M059J (cell line): ENCODE results near the gene ZNF14. TPM values are rescaled to one million over a fixed set of nuclear protein-coding genes. Genes with fewer than 3 reads are reported as not detected.
"Not testable (repeated sequence)": the region's sequence is repeated elsewhere in the genome, so short reads cannot be mapped to it uniquely, and the experiment has no call there.

Experiments used
- DNase-seq: peaks from one replicate; pipeline ENCODE4 v3.0.0-alpha.2; 2012; ENCODE audit warnings: low read depth
- total RNA-seq: library from RNA; depleted of rRNA; stranded (reverse); fragments of >200 nt; shearing (Covaris generic); gene quantifications from 2 replicates; pipeline ENCODE4 v1.2.3, GENCODE V29; 2014

ZNF14 gene
- total RNA-seq, 1 experiment from 2014 or later, result 4.5 TPM

DNA sequence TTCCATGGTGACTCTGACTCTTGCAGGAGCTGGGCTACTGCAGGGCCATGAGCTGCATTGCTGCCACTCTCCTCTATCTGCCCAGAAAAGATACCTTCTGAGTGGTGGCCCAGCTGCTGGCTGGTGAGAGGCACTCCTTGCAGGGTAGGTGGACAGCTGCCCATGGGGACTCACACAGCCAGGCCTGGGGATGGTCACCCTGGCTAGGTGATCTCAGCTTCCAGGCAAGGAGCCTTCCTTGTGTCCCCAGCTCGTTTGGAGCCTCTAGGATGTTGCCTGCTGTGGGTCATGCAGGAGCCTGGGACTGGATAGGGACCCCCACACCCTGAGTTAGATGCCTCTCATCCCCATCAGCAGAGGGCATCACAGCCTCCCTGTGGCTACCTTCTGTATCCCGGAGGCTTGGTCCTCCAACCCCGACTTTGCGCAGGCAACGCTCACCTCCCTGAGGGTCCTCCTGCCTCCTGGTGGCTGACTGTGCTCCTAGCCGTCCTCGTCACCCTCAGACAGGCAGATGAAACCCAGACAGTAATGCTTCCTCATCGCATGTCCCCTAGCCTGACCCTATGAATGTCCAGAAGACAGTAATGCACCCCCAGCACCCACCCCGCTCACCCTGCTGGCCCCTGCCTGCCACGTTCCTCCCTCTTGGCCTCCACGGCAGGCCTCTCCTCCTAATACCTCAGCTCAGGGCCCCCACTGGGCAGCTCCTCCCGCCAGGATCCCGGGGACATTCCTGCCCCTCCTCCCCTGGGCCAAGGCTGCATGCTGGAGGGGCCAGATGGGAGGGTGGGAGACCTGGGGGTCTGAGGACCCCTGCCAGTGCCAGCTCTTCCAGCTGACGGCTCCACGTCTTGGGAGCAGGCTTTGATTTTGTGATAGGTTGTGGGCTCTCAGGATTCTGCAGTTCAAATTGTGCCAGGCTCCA lies 13.6 kb upstream of the ZNF14 start:
- no peak for DNase-seq

DNA sequence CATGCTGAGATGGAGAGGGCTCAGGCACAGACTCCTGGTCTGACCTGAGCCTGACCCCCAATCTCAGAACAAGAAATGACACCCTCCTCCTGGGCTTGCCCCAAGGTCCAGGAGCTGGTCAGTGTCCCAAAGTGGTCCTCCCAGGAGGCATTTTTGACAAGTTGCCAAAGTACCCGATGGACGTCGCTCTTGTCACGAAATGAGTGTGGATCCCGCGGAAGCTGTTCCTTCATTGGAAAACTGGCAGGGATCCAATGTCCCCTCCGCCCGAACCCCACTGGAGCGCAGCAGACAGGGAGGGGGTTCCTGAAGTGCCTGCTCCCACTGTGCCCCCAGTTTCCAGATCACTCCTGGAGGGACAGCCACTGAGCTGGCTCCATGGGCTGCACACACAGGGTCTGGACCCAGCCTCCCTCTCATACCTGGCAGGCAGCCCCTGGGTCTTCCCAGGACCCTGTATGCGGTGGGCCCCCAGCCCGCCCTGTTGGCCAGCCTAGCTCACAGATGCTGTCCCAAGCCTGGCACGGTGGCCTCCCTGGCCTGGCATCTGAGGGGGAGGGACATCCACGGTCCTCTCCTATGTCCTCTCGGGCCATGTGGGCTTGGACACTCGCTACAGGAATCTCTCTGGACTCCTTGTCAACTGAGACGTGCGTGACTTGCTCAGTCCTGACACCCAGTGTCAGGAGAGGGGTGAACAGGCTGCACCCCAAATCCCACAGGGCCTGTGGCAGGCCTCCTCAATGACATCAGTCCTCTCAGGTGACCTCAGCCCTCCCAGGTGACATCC lies 12.8 kb upstream of the ZNF14 start:
- no peak for DNase-seq

DNA sequence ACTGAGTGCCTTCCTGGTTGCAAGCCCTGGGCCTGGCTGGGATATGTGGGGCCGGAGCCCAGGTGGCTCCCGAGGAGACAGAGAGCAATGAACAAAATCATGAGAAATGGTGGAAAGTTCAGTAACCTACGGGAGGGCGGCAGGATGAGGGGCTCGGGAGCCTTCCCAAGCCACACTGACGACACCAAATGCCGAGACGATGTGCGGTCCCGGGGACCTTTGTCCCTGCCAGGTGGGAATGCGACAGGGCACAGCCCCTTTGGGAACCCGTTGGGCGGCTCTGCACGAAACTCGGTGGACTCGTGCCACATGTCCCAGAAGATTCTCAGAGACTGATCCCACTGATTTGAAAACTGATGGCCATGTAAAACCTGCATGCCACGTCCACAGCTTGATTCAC lies 11.7 kb upstream of the ZNF14 start:
- DNase-seq, result no peak

DNA sequence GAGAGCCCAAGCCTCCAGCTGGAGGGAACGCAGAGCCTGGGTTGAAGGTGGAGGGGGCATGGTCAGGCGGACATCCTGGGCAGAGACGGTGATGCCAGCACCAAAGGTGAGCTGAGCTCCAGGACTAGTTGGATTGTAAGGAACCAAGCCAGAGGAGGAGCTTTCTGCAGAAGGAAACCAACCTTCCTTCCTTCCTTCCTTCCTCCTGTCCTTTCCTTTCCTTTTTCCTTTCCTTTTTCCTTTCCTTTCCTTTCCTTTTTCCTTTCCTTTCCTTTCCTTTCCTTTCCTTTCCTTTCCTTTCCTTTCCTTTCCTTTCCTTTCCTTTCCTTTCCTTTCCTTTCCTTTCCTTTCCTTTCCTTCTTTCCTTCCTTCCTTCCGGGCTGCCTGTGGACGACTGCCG lies 11.0 kb upstream of the ZNF14 start:
- not testable (repeated sequence) for DNase-seq

DNA sequence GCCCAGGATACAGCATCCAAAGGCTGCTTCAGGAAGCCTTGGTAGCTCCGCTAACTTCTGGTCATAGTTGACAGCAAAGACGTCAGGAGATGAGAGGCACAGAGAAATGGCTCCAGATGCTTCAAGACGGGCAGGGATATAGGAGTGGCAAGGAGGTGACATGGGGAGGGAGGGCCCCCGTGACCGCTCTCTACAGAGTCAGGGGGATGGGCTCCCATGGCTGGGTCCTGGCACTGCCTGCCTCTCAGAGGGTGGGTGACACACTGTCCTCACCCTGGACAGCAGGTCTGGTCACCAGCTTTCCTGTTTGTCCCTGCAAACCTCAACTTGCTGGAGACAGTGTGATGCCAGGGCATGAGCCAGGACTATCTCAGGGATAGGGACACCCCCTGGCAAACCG lies 10.3 kb upstream of the ZNF14 start:
- no peak for DNase-seq

DNA sequence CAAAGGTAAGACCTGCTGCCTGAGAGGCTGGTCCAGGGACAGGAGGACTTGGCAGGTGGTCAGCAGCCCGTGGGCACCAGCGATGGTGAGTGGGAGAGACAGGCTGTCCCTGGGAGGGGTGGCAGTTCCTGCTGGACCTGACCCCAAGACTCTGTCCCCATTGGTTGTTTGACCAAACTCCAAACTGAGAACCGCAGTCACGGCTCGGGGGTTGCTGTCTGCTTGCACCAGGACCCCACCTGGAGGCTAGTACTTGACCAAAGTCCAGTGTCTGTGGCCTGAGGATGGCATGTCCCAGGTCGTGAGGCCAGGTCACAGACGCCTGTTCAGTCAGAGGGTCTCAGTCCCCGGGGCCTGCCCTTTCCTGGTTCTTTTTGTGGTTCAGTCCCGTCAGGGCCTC lies 9.9 kb upstream of the ZNF14 start:
- no peak for DNase-seq

DNA sequence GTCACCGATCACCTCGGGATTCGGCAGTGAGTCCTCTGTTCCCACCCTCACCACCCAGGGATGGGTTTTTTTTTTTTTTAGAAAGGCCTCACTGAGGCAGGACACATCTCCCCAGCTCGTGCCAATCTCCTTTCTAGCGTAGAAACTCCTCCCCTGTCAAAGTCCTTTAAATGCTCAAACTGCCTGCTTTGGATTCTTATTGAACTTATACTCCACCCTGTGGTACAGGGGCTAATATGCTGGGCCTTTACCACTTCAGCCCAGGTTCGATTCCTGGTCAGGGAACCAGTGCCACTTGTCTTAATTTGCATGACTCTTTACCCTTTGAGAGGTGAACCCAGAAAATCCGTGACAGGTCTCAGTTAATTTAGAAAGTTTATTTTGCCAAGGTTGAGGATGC lies 8.3 kb upstream of the ZNF14 start:
- DNase-seq, result no peak

DNA sequence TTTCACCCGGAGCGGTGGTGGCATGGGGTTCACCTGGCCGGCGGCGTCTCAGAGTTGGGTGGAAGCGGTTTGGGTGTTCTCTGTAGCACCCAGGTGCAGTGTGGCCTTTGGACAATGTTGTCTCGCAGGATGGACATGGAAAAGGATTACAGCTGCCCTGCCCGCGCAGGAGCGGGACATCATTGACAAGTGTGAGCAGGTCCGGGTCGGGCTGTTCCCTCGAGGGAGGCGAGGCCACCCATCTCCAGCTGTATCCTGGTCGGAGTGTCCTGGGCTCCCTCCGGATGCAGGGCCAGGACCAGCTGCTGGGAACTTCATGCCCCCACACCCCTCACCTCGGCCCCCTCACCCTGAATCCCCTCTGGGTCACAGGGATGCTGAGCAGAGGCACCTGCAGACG lies 7.8 kb upstream of the ZNF14 start:
- DNase-seq, result no peak

DNA sequence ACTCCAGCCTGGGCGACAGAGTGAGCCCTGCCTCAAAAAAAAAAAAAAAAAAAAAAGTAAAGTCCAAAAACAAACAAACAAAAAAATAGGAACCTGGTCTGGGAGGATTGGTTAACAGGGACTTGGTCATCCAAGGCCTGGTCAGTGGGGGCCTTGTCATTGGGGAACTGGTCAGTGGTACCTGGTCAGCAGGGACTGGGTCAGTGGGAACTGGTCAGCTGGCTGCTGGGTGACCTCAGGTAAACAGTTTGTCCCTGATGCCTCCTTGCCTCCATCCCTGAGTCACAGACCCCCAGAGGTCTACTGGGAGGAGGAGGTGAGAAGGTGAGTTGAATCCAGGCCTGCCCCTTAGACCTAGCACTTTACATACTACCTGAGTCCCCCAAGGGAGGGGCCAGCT lies 5.7 kb upstream of the ZNF14 start:
- DNase-seq, result no peak

DNA sequence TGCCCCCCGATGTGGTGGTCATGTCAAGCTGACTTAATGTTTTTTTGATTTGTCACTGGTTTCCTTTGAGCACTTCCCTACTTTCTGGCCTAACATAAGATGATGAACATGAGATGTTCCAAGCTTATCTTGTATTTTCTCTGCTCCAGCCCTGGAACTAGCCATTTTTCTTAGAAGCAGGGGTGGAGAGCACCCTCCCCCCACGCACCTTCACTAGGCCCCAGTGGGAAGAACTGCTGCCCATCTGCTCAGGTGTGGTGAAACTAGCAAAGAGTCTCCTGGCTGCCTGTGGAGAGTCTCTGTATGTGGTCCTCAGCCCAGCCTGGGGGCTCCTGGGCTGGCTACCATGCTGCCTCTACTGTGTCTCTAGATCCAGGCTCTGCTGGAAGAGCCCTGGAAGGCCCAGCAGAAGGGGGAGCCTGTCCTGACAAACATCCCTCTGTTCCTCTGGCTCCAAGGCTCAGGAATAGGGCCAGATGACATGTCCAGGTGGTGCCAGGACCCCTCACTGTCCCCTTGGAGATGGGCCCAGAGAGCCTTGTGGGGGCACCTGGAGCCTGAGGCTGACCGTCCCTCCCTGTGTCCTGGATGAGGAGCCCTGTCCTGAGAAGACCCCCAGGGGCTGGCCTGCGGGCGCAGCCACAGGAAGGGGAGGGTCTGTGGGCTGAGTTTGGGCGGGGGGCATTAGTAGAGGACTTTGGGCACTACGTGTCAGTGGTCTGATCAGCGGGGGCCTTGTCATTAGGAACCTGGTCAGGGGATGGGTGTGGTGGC lies 4.8 kb upstream of the ZNF14 start:
- DNase-seq, result no peak

DNA sequence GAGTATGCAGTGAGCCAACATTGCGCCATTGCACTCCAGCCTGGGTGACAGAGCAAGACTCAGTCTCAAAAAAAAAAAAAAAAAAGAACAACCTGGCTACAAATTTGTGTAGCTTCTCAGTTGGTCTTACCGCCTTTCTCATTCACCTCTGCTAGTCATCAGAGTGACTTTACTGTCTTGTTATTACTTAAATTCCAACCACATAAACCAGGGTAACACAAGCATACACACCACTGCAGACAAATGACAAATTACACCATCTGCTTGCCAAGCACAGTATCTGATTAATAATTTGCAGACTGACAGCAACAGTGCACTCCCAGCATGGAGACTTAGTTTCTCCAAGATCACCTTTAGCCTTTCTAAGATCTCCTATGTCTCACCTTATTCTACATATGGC lies 11.0 kb downstream of the ZNF14 start:
- no peak for DNase-seq

DNA sequence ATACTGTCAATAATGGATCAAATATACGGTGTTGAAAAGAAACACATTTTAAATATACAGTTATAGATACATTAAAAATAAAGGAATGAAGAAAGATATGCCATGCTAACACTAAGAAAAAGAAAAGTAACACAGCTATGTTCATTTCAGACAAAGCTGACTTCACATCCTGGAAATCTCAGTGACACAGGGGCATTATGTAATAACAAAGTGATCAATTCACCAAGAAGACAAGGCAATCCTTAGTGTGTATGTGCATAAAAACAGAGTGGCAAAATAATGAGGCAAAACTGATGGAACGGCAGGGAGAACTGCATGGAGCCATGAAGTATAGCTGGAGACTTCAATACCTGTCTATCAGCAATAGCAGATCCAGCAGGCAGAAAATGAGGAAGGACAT lies 13.1 kb downstream of the ZNF14 start:
- no peak for DNase-seq

DNA sequence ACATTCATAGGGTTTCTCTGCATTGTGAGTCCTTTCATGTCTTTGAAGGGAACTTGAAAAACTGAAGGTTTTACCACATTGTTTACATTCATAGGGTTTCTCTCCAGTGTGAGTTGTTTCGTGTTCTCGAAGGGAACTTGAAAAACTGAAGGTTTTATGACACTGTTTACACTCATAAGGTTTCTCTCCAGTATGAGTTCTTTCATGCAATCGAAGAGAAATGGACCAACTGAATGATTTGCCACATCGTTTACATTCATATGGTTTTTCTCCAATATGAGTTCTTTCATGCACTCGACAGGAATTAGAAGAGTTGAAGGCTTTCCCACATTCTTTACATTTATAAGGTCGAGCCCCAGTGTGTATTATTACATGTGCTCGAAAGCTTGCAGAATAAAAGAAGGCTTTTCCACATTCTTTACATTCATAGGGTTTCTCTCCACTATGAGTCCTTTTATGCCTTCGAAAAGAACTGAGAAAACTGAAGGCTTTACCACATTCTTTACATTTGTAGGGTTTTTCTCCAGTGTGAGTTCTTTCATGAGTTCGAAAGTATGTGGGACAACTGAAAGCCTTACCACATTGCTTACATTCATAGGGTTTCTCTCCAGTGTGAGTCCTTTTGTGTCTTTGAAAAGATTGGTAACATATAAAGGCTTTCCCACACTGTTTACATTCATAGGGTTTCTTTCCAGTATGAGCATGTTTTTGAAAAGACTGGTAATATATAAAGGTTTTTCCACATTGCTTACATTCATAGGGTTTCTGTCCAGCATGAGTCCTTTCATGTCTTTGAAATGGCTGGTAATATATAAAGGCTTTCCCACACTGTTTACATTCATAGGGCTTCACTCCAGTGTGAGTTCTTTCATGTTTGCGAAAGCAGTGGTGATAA lies 20.7 kb downstream of the ZNF14 start:
- no peak for DNase-seq

DNA sequence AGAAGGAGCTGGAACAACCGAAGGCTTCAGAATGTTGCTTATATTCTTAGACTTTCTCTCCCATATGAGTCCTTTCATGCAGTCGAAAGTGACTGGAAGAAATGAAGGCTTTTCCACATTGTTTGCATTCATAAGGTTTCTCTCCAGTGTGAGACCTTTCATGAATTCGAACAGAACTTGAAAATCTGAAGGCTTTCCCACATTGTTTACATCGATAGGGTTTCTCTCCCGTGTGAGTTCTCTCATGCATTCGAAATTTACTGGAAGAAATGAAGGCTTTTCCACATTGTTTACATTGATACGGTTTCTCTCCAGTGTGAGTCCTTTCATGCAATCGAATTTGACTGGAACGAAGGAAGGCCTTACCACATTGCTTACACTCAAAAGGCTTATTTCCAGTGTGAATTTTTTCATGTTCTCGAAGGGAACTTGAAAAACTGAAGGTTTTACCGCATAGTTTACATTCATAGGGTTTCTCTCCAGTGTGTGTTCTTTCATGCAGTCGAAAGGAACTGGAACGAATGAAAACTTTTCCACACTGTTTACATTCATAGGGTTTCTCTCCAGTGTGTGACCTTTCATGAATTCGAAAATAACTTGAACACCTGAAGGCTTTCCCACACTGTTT lies 21.5 kb downstream of the ZNF14 start:
- DNase-seq, result no peak

DNA sequence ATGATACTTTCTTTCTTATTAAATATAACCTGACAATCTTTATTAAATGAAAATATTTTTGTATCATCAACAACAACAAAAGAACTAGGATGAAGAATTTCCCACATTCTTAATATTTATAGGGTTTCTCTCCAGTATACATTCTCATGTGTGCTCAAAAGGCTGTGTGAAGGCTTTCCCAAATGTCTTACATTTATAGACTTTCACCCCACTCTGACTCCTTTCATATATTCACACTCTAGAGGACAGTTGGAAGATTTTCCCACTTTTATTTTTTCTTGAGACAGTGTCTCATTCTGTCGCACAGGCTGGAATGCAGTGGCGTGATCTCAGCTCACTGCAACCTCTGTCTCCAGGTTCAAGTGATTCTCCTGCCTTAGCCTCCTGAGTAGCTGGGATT lies 22.4 kb downstream of the ZNF14 start:
- DNase-seq, result no peak

DNA sequence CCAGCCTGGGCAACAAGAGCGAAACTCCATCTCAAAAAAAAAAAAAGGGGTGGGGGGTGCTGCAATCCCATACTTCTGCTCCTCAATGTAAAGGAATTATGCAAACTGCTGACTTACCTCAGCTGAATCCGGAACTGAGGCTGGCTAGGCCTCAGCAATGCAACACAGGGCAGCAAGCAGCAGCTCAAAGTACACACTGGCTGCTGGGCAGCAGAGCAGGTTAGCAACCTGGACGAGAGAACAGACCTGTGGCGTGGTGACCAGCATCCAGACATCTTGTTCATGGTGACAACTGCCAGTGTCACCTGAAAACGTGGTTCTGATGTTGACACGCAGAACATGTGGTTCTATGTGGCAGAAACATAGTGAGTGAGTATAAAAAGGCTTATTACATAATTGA lies 28.1 kb downstream of the ZNF14 start:
- DNase-seq, result no peak

DNA sequence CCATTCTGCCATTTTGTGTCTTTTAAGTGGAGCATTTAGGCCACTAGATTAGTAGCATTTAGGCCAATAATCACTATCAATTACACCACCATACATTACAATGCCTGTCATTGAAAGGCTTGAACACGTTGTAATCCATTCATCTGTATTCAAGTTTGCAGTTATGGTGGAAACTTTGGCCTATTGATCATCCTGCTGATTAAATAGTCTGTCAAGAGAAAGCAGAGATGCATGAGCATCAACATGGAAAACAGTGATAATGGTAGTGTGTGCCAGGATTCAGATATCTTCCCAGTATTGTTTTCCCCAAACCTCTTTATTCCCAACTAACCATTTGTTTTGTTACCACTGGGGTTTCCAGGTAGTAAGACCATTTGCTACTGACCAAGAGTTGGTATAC lies 32.4 kb downstream of the ZNF14 start:
- DNase-seq, result not testable (repeated sequence)

DNA sequence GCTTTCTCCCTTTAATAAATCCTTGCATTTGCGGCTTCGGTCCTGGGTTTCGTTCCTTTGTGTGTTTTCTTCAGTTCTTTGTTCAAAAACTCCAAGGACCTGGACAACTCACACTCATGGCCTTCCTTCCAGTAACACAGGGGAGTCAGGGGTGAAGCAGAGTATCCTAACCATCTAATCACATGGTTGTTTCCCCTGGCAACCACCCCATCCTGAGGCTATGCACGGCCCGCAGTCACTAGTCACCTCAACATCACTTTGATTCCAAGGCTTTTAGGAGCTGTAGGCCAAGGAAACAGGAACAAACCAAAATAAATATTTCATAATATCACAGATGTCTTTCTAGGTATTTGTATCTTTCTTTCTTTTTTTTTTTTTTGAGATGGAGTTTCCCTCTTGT lies 35.3 kb downstream of the ZNF14 start:
- DNase-seq, result no peak

DNA sequence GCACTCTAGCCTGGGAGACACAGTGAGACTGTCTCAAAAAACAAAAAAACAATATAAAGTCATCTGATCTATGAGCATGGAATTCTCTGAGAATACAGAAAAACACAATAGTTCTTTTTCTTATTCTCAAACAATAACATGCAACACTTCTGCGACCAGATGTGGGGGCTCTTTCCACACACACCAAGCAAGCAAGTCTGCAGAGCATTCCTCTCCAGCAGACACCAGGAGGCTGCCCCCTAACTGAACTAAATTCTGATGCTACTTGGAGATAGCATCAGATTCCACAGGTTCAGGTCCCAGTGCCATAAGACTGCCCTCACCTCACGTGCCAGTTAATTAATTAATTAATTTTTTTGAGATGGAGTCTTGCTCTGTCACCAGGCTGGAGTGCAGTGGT lies 36.5 kb downstream of the ZNF14 start:
- DNase-seq, result no peak

DNA sequence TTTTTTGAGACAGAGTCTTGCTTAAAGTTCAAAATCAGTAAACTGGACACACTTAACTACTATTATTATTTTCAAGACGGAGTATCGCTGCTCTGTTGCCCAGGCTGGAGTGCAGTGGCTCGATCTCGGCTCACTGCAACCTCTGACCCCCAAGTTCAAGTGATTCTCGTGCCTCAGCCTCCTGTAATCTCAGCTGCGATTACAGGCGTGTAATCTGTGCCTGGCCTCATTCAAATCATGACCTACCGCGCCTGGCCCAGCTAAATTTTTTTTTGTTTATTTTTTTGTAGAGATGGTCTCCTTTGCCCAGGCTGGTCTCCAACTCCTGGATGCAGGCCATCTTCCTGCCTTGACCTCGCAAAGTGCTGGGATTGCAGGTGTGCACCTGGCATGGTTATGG lies 41.2 kb downstream of the ZNF14 start:
- no peak for DNase-seq

DNA sequence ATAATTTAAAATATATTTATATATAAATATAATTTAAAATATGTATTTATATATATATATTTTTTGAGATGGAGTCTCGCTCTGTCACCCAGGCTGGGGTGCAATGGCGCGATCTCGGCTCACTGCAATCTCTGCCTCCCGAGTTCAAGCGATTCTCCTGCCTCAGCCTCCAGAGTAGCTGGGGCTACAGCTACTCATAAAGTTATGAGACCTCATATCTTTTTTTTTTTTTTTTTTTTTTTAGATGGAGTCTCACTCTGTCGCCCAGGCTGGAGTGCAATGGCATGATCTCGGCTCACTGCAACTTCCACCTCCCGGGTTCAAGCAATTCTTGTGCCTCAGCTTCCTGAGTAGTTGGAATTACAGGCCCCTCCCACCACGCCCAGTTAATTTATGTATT lies 43.9 kb downstream of the ZNF14 start:
- not testable (repeated sequence) for DNase-seq
